Naive thymus-derived CD4-positive, alpha-beta T cell (primary cell): ENCODE measurements around the gene CPN1. TPM values are rescaled to one million over a fixed set of nuclear protein-coding genes. Genes with fewer than 3 reads are reported as not detected.
A peak's percentile ranks its signal among the peaks of the same experiment; 100 is the strongest.
"Not testable (repeated sequence)": the region's sequence is repeated elsewhere in the genome, so short reads cannot be mapped to it uniquely, and the experiment has no call there.

ENCODE experiments used
- ATAC-seq: fragments of 150-1000 bp; cut with Tn5 transposase; 2 replicates; pipeline ENCODE4 v1.10.0; 2021; ENCODE audit warnings: mild to moderate bottlenecking, moderate library complexity
- CTCF ChIA-PET: fragments of 350-600 bp; sonication (Branson Sonifier 250); formaldehyde crosslinking; loops from one replicate; lab custom pipeline; 2021; ENCODE audit warnings: antibody characterized with exemption; lab: Charles Lee
- POLR2A ChIA-PET: fragments of 350-600 bp; sonication (Branson Sonifier 250); formaldehyde crosslinking; loops from one replicate; lab custom pipeline; 2021; ENCODE audit warnings: antibody characterized with exemption, inconsistent platforms; lab: Charles Lee
- DNase-seq, 9 donors: peaks; one replicate each; pipeline versions ENCODE4 v3.0.0 to v3.0.0-alpha.2; 2020 to 2022; ENCODE audit warnings: mixed read lengths in 1 of 9
- H3K27ac ChIP-seq: one replicate; pipeline ENCODE4 v1.7.0; 2013; ENCODE audit warnings: mild to moderate bottlenecking, low read depth, low read length, moderate library complexity
- H3K27me3 ChIP-seq, 2 donors: one replicate each; pipeline ENCODE4 v1.7.0; 2013; ENCODE audit warnings: low read length in 2 of 2, mild to moderate bottlenecking in 2 of 2, moderate library complexity in 2 of 2; ENCODE audit not compliant: control insufficient read depth in 2 of 2, insufficient read depth in 2 of 2
- H3K36me3 ChIP-seq, 3 experiments: 1 replicate in 2 of 3; 2 replicates in 1 of 3; pipeline ENCODE4 v1.7.0; 2013; ENCODE audit warnings: low read length in 3 of 3, mild to moderate bottlenecking in 3 of 3, moderate library complexity in 1 of 3; ENCODE audit not compliant: insufficient read depth in 3 of 3, control insufficient read depth in 2 of 3
- H3K4me1 ChIP-seq, 2 donors: one replicate each; pipeline ENCODE4 v1.7.0; 2013; ENCODE audit warnings: low read length in 2 of 2, mild to moderate bottlenecking in 2 of 2, moderate library complexity in 1 of 2; ENCODE audit not compliant: control insufficient read depth in 2 of 2, insufficient read depth in 2 of 2
- H3K4me3 ChIP-seq: 2 replicates; pipeline ENCODE4 v1.7.0; 2013; ENCODE audit warnings: mild to moderate bottlenecking, low read length
- H3K9me3 ChIP-seq, 3 experiments: 1 replicate in 2 of 3; 2 replicates in 1 of 3; pipeline ENCODE4 v1.7.0; 2013; ENCODE audit warnings: low read length in 3 of 3; ENCODE audit not compliant: control insufficient read depth in 2 of 3
- H3K27ac Mint-ChIP-seq, 9 donors: one replicate each; pipeline ENCODE4 v1.8.0; 2020 to 2022; ENCODE audit warnings: mixed read lengths in 9 of 9, mild to moderate bottlenecking in 8 of 9, moderate library complexity in 5 of 9, inconsistent platforms in 2 of 9
- H3K27me3 Mint-ChIP-seq, 5 donors: one replicate each; pipeline ENCODE4 v1.8.0; 2021 to 2022; ENCODE audit warnings: mixed read lengths in 5 of 5, mild to moderate bottlenecking in 1 of 5
- H3K36me3 Mint-ChIP-seq, 5 donors: one replicate each; pipeline ENCODE4 v1.8.0; 2020 to 2022; ENCODE audit warnings: mixed read lengths in 5 of 5, mild to moderate bottlenecking in 3 of 5, inconsistent platforms in 1 of 5
- H3K4me1 Mint-ChIP-seq, 7 donors: one replicate each; pipeline ENCODE4 v1.8.0; 2020 to 2022; ENCODE audit warnings: mixed read lengths in 7 of 7, mild to moderate bottlenecking in 3 of 7, inconsistent platforms in 1 of 7
- H3K4me3 Mint-ChIP-seq, 10 donors: one replicate each; pipeline ENCODE4 v1.8.0; 2020 to 2022; ENCODE audit warnings: mild to moderate bottlenecking in 10 of 10, mixed read lengths in 10 of 10, moderate library complexity in 6 of 10, inconsistent platforms in 2 of 10
- H3K9me3 Mint-ChIP-seq, 11 donors: one replicate each; pipeline ENCODE4 v1.8.0; 2020 to 2022; ENCODE audit warnings: mixed read lengths in 11 of 11, mild to moderate bottlenecking in 4 of 11, inconsistent platforms in 1 of 11, moderate library complexity in 1 of 11
- intact Hi-C, 2 donors: fragments of 100-400 bp; cut with micrococcal nuclease; formaldehyde crosslinking; loops; one replicate each; pipeline ENCODE4 v1.15.1; 2023
- polyA plus RNA-seq, 2 donors: library from polyadenylated mRNA; unstranded; fragments of 300-500 nt; fragmentation: Illumina TruSeq; gene quantifications; one replicate each; pipeline ENCODE4 v1.2.3, GENCODE V29; 2021
- total RNA-seq, 6 experiments: library from RNA in 5 of 6; stranded (reverse) in 5 of 6; gene quantifications; 1 replicate in 5 of 6; 2 replicates in 1 of 6; pipeline ENCODE4 v1.2.3 and lab custom pipeline; 2021 to 2026

Gene CPN1
- total RNA-seq (not detected), polyA plus RNA-seq (not detected), total RNA-seq (lab: John Stamatoyannopoulos, UW) (not detected)

GRCh38 chr10:100081075-100082001 lies at the start of gene CPN1:
TSS of gene CPN1 (minus strand) at chr10:100081869. CDS start at chr10:100081625, 244 bp downstream.
- H3K4me1 ChIP-seq = no peaks in the 10 kb centered on the region
- peak within 1 kb of the TSS in 1 of 9 donors; percentile 16 for H3K27ac Mint-ChIP-seq
- intact Hi-C loops = no loop called here
- no peaks in the 10 kb centered on the region for H3K36me3 Mint-ChIP-seq
- H3K9me3 Mint-ChIP-seq = peaks cover 0 to 2% (median 0%) of the 10 kb centered on the region in 11 donors
- no peak for ATAC-seq
- DNase-seq = no peak
- H3K4me3 Mint-ChIP-seq = no peak within 1 kb of the TSS
- H3K4me3 ChIP-seq = no peak within 1 kb of the TSS
- ChIA-PET CTCF (no interaction called here), POLR2A (no interaction called here)
- no peaks in the 10 kb centered on the region for H3K36me3 ChIP-seq
- peaks cover 13 to 28% (median 26%) of the 10 kb centered on the region in 5 donors for H3K27me3 Mint-ChIP-seq
- H3K27me3 ChIP-seq = no peaks in the 10 kb centered on the region
- no peaks in the 10 kb centered on the region for H3K9me3 ChIP-seq
- H3K4me1 Mint-ChIP-seq = no peaks in the 10 kb centered on the region
- H3K27ac ChIP-seq = no peak within 1 kb of the TSS

GRCh38 chr10:100130831-100131230 lies 49.2 kb upstream of the CPN1 start:
- no peak overlapping the region for H3K4me3 Mint-ChIP-seq
- H3K36me3 ChIP-seq = no peaks in the 10 kb centered on the region
- POLR2A ChIA-PET = interaction anchor here (0.6 kb wide), 1 partner anchor 20 kb away, joined by 3 read pairs; no protein-coding TSS in a partner anchor
- peaks cover 0 to 3% (median 0%) of the 10 kb centered on the region in 3 experiments for H3K9me3 ChIP-seq
- no peaks in the 10 kb centered on the region for H3K4me1 ChIP-seq
- no peaks in the 10 kb centered on the region for H3K36me3 Mint-ChIP-seq
- no peak overlapping the region for H3K27ac Mint-ChIP-seq
- DNase-seq = no peak
- intact Hi-C loops = no loop called here
- peaks cover 3 to 18% (median 5%) of the 10 kb centered on the region in 11 donors for H3K9me3 Mint-ChIP-seq
- H3K4me1 Mint-ChIP-seq = peaks cover 0 to 2% (median 0%) of the 10 kb centered on the region in 7 donors
- no peak overlapping the region for H3K4me3 ChIP-seq
- CTCF ChIA-PET = no interaction called here
- no peak for ATAC-seq
- H3K27me3 Mint-ChIP-seq = peaks cover 5 to 46% (median 21%) of the 10 kb centered on the region in 5 donors
- no peak overlapping the region for H3K27ac ChIP-seq
- H3K27me3 ChIP-seq = no peaks in the 10 kb centered on the region

GRCh38 chr10:100129424-100129823 lies 47.8 kb upstream of the CPN1 start:
- Mint-ChIP-seq H3K9me3 (peaks cover 0 to 11% (median 3%) of the 10 kb centered on the region in 11 donors), H3K4me3 (no peak overlapping the region), H3K4me1 (peaks cover 0 to 2% (median 0%) of the 10 kb centered on the region in 7 donors), H3K27me3 (peaks cover 5 to 42% (median 21%) of the 10 kb centered on the region in 5 donors), H3K27ac (no peak overlapping the region), H3K36me3 (no peaks in the 10 kb centered on the region)
- intact Hi-C loops = no loop called here
- ATAC-seq (no peak), DNase-seq (no peak)
- Histone ChIP-seq H3K27ac (no peak overlapping the region), H3K9me3 (peaks cover 0 to under 1% (median 0%) of the 10 kb centered on the region in 3 experiments), H3K36me3 (no peaks in the 10 kb centered on the region), H3K4me1 (no peaks in the 10 kb centered on the region), H3K27me3 (no peaks in the 10 kb centered on the region), H3K4me3 (no peak overlapping the region)
- ChIA-PET POLR2A (no interaction called here), CTCF (interaction anchor here (0.5 kb wide), 1 partner anchor 21 kb away, joined by 3 read pairs; no protein-coding TSS in a partner anchor)

- CTCF ChIA-PET = no interaction called here
- H3K4me3 ChIP-seq = no peak overlapping the region
- H3K27me3 ChIP-seq = no peaks in the 10 kb centered on the region
- Mint-ChIP-seq H3K27ac (no peak overlapping the region), H3K9me3 (peaks cover 0 to 10% (median 3%) of the 10 kb centered on the region in 11 donors), H3K4me1 (peaks cover 0 to 5% (median 2%) of the 10 kb centered on the region in 7 donors), H3K27me3 (peaks cover 5 to 41% (median 20%) of the 10 kb centered on the region in 5 donors), H3K36me3 (no peaks in the 10 kb centered on the region), H3K4me3 (no peak overlapping the region)
- POLR2A ChIA-PET = no interaction called here
- ATAC-seq (no peak), DNase-seq (no peak)
- no peaks in the 10 kb centered on the region for H3K9me3 ChIP-seq
- H3K4me1 ChIP-seq = no peaks in the 10 kb centered on the region
- intact Hi-C loops = no loop called here
- no peaks in the 10 kb centered on the region for H3K36me3 ChIP-seq
- no peak overlapping the region for H3K27ac ChIP-seq
These were observed 47.3 kb upstream of the CPN1 start for GRCh38 chr10:100128951-100129350.

- H3K27me3 ChIP-seq, ATAC-seq, H3K9me3 Mint-ChIP-seq, H3K36me3 Mint-ChIP-seq, H3K4me1 ChIP-seq, DNase-seq, CTCF ChIA-PET, POLR2A ChIA-PET, intact Hi-C loops, H3K36me3 ChIP-seq, H3K4me3 ChIP-seq, H3K27ac ChIP-seq, H3K27ac Mint-ChIP-seq, H3K9me3 ChIP-seq: not testable (repeated sequence)
- peak overlapping the region in 1 of 10 donors; percentile 0 for H3K4me3 Mint-ChIP-seq
- peaks cover 0 to 20% (median 14%) of the 10 kb centered on the region in 7 donors for H3K4me1 Mint-ChIP-seq
- H3K27me3 Mint-ChIP-seq = peaks cover 5 to 18% (median 8%) of the 10 kb centered on the region in 5 donors
These were observed 43.7 kb upstream of the CPN1 start for GRCh38 chr10:100125335-100125734.

GRCh38 chr10:100124097-100124496 lies 42.4 kb upstream of the CPN1 start:
- H3K4me1 ChIP-seq = no peaks in the 10 kb centered on the region
- no peak for DNase-seq
- intact Hi-C loops = no loop called here
- peaks cover 0 to 2% (median 0%) of the 10 kb centered on the region in 5 donors for H3K36me3 Mint-ChIP-seq
- no peaks in the 10 kb centered on the region for H3K27me3 ChIP-seq
- H3K27ac ChIP-seq = no peak overlapping the region
- no peaks in the 10 kb centered on the region for H3K36me3 ChIP-seq
- H3K4me3 Mint-ChIP-seq = peak overlapping the region in 1 of 10 donors; percentile 59
- peaks cover 5 to 17% (median 12%) of the 10 kb centered on the region in 5 donors for H3K27me3 Mint-ChIP-seq
- no peaks in the 10 kb centered on the region for H3K9me3 ChIP-seq
- peaks cover 0 to 20% (median 14%) of the 10 kb centered on the region in 7 donors for H3K4me1 Mint-ChIP-seq
- peaks cover 0 to 2% (median 0%) of the 10 kb centered on the region in 11 donors for H3K9me3 Mint-ChIP-seq
- H3K27ac Mint-ChIP-seq = no peak overlapping the region
- ChIA-PET CTCF (no interaction called here), POLR2A (no interaction called here)
- no peak overlapping the region for H3K4me3 ChIP-seq
- no peak for ATAC-seq
